Gastrocnemius medialis (tissue), 4 donors: Measurements from ENCODE around the gene PPIP5K1.

Experiments
- POLR2A ChIP-seq, 2 donors: fragments of 450-650 bp; IDR thresholded peaks; one replicate each; pipeline ENCODE4 v1.6.1; 2017; ENCODE audit warnings: antibody characterized with exemption in 2 of 2, mild to moderate bottlenecking in 2 of 2, moderate library complexity in 2 of 2
- TF ChIP-seq, protein P1 (sequence below), 5 experiments: fragments of 450-650 bp in 3 of 5; fragments of 200-600 bp in 2 of 5; sonication (generic) in 2 of 5; IDR thresholded peaks in 4 of 5; conservative IDR thresholded peaks in 1 of 5; 1 replicate in 4 of 5; 2 replicates in 1 of 5; pipeline ENCODE4 v1.5.1; 2016 to 2019; ENCODE audit warnings: antibody characterized with exemption in 5 of 5, mild to moderate bottlenecking in 3 of 5, moderate library complexity in 3 of 5

DNA sequence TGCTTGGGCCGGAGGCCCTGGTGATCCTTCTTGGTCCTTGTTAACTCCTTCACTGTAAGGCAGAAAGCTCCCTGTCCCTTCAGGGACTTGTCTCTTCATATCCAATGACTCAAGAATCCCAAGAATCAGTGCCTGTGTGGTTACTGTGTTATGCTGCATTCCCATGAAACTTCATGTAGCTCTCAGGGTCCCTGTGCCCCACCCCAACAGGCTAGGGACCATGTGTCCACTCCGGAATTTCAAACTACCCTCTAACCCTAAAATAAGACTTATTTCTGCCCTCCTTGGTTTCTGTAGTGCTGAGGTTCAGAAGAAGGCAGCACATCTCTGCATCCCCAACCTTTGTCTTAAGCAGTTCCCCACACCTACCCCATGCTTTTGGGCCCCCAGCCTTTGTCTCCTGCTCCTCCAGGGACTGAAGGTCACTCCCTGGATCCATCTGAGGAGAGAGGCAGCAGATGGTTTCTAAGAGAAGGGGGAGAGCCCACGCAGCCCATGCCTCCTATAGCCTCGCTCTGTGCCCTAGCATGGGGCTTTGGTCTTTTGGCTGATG, 73.1 kb downstream of the PPIP5K1 start:
- TF ChIP-seq, protein P1, sequence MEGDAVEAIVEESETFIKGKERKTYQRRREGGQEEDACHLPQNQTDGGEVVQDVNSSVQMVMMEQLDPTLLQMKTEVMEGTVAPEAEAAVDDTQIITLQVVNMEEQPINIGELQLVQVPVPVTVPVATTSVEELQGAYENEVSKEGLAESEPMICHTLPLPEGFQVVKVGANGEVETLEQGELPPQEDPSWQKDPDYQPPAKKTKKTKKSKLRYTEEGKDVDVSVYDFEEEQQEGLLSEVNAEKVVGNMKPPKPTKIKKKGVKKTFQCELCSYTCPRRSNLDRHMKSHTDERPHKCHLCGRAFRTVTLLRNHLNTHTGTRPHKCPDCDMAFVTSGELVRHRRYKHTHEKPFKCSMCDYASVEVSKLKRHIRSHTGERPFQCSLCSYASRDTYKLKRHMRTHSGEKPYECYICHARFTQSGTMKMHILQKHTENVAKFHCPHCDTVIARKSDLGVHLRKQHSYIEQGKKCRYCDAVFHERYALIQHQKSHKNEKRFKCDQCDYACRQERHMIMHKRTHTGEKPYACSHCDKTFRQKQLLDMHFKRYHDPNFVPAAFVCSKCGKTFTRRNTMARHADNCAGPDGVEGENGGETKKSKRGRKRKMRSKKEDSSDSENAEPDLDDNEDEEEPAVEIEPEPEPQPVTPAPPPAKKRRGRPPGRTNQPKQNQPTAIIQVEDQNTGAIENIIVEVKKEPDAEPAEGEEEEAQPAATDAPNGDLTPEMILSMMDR (IDR thresholded peaks at IDR 0.05 in 4 of 5, conservative IDR thresholded peaks at IDR 0.05 in 1 of 5): no peak
- TF ChIP-seq POLR2A (IDR thresholded peaks at IDR 0.05): no peak
